GM10847 (cell line): Measurements from ENCODE around the gene QSOX1.

Experiments used
- POLR2A ChIP-seq: IDR thresholded peaks from 2 replicates; pipeline ENCODE4 v1.6.1; 2011; ENCODE audit not compliant: insufficient read length; ENCODE audit errors: extremely low read depth

QSOX1 gene

GRCh38 chr1:180251526-180252305, 97.0 kb downstream of the QSOX1 start:
- TF ChIP-seq POLR2A = no peak

- no peak for TF ChIP-seq POLR2A
Observed at GRCh38 chr1:180252638-180253536, 98.2 kb downstream of the QSOX1 start.
